ENCODE results near the gene CELSR1. TPM values are rescaled to one million over a fixed set of nuclear protein-coding genes. Genes with fewer than 3 reads are reported as not detected.
A peak's percentile ranks its signal among the peaks of the same experiment; 100 is the strongest.

CELSR1 gene
- total and polyA plus RNA-seq, 2 of the 13 experiments (the other 11 are each of a cell fraction or from before 2014, with no cell fraction given), result 0.78 to 1.8 TPM

DNA sequence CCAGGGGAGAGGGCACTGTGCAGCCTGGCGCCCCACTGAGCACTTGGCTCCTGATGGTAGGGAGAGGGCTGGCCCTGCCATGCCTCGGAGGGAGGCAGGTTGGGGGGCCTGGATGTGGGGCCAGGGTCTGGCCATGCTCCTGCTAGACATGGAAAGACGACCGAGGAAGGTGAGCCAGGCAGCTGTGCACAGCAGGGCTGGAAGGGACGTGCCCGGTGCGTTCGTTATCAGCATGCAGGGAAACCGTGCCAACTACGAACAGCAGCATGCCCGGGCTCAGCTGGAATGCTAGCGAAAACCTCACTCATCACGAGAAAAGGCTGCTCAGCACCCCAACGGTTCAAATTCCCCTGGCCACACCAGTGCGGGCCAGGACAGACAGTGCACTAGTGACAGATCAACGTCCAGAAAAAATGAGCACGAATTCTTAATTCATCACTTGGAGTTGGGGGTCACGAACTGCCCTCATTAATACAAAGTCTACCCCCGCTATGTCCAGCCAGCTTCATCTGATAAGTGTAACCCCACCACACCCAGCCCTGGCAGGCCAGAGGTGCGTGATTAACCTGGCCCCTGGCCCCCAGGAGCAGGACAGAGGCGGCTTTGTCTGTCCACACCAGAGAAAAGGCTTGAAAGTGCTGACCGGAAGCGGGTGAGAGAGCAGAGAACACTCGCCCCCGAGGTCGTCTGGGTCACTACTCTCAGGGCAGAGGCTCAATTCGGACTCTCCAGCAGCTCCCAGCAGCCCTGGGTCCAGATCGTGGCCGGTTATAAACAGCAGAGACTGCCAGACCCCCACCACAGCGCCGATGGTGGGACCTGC is 84.2 kb downstream of the CELSR1 start (continued):
- TF ChIP-seq MED8 (CRISPR knock-in tag; IDR thresholded peaks at IDR 0.05; ENCODE audit: insufficient replicate concordance) (no peak), POLR2A (IDR thresholded peaks at IDR 0.05; ENCODE audit: insufficient read depth in 1 of 2, low read depth in 2 of 2, low read length in 2 of 2) (peak in 1 of 2 experiments; percentile 27; a peak in 1 of 4 replicates), ZNF761 (CRISPR knock-in tag; conservative IDR thresholded peaks at IDR 0.05) (peak; percentile 77; the same call in 1 of the 2 replicates), ZSCAN12 (CRISPR knock-in tag; IDR thresholded peaks at IDR 0.05) (no peak), SOX6 (IDR thresholded peaks at IDR 0.05) (no peak), SOX6 (CRISPR knock-in tag; IDR thresholded peaks at IDR 0.05) (peak; percentile 95), TP53 (CRISPR knock-in tag; conservative IDR thresholded peaks at IDR 0.05) (0 out of 2 replicates have a peak, but pooled peaks have one; percentile 15), TEAD3 (CRISPR knock-in tag; optimal IDR thresholded peaks at IDR 0.05; ENCODE audit: borderline replicate concordance) (peak; percentile 73), TOE1 (CRISPR knock-in tag; IDR thresholded peaks at IDR 0.05) (no peak), PHB2 (IDR thresholded peaks at IDR 0.05; ENCODE audit: partially characterized antibody) (no peak), MIXL1 (CRISPR knock-in tag; IDR thresholded peaks at IDR 0.05) (no peak; the same call in 1 of the 2 replicates), BRCA1 (CRISPR knock-in tag; IDR thresholded peaks at IDR 0.05) (no peak), ZNF253 (CRISPR knock-in tag; IDR thresholded peaks at IDR 0.05; ENCODE audit: borderline replicate concordance) (no peak), GTF2F1 (IDR thresholded peaks at IDR 0.05; ENCODE audit: low read length) (no peak), FOXJ3 (CRISPR knock-in tag; IDR thresholded peaks at IDR 0.05; ENCODE audit: borderline replicate concordance) (peak; percentile 28; the same call in 1 of the 2 replicates), ZNF780A (CRISPR knock-in tag; IDR thresholded peaks at IDR 0.05) (no peak), EHMT2 (IDR thresholded peaks at IDR 0.05; ENCODE audit: borderline replicate concordance, low read depth, low read length) (no peak)
- TF ChIP-seq, protein P1, sequence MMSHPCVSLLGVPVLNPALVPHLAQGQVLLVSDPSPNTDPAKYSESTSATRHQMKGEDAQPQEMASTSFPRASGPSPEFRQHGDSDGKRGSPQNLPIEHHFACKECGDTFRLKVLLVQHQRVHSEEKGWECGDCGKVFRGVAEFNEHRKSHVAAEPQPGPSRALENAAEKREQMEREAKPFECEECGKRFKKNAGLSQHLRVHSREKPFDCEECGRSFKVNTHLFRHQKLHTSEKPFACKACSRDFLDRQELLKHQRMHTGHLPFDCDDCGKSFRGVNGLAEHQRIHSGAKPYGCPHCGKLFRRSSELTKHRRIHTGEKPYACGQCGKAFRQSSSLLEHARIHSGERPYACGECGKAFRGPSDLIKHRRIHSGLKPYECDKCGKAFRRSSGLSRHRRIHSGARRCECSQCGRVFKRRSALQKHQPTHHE (CRISPR knock-in tag; IDR thresholded peaks at IDR 0.05; ENCODE audit: borderline replicate concordance), result 0 out of 2 replicates have a peak, but pooled peaks have one; percentile 57
- TF ChIP-seq, protein P2, sequence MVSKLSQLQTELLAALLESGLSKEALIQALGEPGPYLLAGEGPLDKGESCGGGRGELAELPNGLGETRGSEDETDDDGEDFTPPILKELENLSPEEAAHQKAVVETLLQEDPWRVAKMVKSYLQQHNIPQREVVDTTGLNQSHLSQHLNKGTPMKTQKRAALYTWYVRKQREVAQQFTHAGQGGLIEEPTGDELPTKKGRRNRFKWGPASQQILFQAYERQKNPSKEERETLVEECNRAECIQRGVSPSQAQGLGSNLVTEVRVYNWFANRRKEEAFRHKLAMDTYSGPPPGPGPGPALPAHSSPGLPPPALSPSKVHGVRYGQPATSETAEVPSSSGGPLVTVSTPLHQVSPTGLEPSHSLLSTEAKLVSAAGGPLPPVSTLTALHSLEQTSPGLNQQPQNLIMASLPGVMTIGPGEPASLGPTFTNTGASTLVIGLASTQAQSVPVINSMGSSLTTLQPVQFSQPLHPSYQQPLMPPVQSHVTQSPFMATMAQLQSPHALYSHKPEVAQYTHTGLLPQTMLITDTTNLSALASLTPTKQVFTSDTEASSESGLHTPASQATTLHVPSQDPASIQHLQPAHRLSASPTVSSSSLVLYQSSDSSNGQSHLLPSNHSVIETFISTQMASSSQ (IDR thresholded peaks at IDR 0.05; ENCODE audit: low read depth), result 0 out of 2 replicates have a peak, but pooled peaks have one; percentile 40
- TF ChIP-seq, protein P2 (CRISPR knock-in tag; IDR thresholded peaks at IDR 0.05; ENCODE audit: borderline replicate concordance), result peak; percentile 50; the same call in 1 of the 2 replicates
- TF ChIP-seq, protein P3, sequence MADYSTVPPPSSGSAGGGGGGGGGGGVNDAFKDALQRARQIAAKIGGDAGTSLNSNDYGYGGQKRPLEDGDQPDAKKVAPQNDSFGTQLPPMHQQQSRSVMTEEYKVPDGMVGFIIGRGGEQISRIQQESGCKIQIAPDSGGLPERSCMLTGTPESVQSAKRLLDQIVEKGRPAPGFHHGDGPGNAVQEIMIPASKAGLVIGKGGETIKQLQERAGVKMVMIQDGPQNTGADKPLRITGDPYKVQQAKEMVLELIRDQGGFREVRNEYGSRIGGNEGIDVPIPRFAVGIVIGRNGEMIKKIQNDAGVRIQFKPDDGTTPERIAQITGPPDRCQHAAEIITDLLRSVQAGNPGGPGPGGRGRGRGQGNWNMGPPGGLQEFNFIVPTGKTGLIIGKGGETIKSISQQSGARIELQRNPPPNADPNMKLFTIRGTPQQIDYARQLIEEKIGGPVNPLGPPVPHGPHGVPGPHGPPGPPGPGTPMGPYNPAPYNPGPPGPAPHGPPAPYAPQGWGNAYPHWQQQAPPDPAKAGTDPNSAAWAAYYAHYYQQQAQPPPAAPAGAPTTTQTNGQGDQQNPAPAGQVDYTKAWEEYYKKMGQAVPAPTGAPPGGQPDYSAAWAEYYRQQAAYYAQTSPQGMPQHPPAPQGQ (CRISPR knock-in tag; IDR thresholded peaks at IDR 0.05; ENCODE audit: borderline replicate concordance), result no peak
